ENCODE data around the gene CCNI2. TPM values are rescaled to one million over a fixed set of nuclear protein-coding genes. Genes with fewer than 3 reads are reported as not detected.
"Not testable (repeated sequence)": the region's sequence is repeated elsewhere in the genome, so short reads cannot be mapped to it uniquely, and the experiment has no call there.

The CCNI2 gene
- total RNA-seq, 1 donor from 2014 or later: not detected

DNA sequence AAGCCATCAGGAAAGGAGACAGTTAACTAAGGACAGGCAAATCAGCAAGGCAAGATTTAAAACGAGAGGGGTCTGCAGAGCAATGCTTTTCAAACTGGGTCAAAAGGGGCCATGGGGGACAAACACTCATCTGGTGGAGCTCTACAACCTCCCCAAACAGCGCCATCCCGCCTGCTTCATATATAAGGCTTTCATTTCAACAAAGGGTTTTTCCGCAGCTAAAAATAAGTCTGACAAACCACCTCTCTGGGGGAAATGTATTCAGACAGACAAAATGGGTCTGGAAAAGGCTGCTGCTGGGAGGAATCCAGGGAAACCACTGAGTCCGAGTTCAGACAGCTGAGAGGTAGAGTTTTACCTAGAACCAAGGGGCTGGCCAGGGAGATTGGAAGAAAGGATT lies 38.1 kb downstream of the CCNI2 start:
- no peak for ATAC-seq

DNA sequence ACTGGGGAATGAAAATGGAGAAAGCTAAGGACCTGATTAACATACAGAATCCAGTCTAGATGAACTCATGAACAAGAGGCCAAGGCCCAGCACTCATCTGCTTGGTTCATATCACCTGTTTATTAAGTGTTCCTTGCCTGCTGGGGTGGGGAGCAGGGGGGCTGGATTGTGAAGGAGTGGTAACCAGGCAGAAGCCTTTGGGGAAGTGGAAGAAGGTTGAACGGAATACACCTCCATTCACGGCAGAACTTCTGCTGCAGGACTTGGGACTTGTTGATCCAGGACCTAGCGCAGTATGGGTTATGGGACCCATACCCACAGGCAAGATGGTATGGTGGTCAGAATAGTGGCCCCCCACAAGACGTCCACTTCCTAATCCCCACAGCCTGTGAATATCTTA lies 38.6 kb downstream of the CCNI2 start:
- ATAC-seq: no peak

DNA sequence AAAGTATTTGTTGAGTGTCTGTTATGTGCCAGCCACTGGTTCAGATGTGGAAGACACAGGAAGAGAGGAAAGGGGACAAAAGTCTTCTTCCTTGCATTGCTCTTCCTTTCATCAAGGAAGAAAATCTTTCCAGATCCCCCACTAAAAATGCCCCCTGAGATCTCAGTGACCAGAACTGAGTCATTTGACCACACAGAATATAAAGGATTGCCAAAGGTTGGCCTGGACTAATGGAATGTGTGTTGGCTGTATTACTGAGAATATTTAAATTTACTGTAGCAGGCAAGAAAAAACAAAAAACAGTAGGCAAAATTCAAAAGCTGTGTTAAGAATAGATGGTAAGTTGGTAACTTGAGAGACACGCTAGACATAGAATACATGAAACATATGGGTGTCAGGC lies 39.9 kb downstream of the CCNI2 start:
- no peak for ATAC-seq

DNA sequence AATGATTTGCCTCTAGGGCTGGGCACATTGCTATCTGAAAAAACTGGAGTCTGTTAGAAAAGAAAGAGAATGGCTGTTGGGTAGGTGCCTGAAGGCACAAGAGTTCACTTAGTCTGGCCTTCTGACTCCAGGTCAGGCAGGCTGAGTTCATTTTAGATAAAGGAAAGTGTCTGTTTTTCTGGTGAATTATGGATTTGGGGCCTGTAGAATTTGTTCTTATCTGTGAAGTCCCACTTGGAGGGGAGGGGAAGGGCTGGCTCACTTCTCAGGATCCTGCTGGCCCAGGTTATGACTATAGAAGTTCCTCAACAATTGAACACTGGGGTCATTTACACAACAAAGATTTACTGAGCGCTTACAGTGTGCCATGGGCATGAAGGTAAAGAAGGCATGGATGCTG lies 41.3 kb downstream of the CCNI2 start:
- no peak for ATAC-seq

DNA sequence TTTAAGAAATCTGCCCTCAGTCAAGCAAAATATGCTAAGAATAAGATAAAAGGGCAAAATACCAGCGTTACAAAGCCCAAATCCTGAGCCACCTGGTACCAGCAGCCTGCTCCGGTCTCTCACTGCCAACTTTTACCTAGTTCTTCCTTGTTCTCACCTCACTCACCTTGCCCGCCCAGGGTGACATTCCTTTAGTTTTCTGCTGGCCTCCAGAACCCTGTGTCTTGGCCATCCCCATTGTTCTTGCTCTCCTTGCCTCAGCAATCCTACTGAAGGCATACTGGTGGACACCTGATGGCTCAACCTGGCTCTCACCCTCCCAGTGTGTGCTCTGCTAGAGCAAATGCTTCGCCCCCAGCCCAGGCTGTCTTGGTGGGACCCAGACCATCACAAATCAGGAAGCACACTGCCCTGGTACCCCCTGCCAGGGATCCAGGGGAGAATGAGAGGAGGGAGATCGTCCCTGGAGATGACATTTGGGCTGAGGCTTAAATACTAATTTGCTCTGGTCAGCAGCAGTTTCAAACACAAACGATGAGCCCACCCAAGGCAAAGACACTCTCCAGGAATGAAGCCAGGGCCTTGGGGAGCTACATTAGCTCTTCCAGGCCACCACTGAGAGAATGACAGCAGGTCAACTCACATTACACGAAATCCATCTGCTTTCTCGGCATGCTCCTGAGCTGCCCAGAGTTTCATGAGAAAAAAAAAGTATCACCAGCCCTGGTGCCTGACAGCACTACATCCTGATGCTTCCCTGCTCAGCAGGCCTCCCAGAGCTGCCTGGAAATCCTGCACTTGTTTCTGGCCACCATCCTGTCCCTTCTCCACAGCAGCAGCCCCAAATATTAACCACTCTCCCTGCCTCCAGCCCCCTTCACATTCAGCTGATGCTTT lies 42.0 kb downstream of the CCNI2 start:
- no peak for ATAC-seq

DNA sequence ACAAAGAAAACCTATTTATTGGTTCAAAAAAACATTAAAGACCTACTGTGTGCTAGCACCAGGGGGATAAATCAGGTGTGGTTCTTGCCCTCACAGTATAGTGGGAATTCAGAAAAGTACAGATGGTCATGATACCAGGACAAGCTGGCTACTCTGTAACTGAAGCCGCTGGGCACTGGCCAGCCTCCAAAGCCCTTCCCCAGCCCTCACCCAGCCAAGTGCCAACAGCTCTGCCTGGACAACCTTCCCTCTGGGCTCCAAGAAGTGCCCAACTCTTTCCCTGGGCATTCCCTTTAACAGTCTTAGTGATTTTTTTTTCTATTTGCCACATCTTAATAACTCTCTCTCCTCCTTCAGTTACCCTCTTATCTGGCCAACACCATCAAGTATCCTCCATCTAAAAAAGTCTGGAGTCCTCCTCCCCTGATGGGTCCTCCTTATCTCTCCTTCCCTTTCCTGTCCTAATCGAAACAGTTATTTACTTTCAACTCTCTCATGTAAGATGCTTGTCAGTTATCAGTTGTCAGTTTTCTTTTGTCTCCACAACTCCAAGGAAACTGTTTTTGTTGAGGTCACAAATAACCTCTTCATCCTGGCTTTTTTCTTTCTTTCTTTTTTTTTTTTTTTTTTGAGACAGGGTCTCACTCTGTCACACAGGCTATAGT lies 43.1 kb downstream of the CCNI2 start:
- ATAC-seq: no peak

DNA sequence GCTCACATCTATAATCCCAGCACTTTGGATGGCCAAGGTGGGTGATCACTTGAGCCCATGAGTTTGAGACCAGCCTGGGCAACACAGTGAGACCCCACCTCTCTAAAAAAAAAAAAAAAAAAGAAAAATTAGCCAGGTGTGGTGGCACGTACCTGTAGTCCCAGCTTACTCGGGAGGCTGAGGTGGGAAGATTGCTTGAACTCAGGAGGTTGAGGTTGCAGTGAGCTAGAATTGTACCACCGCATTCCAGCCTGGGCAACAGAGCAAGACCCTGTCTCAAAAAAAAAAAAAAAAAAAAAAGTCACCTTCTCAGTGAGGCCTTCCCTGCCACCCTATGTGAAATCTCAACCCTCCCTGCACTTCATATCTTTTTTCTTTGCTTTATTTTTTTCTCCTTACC lies 43.8 kb downstream of the CCNI2 start:
- no peak for ATAC-seq

DNA sequence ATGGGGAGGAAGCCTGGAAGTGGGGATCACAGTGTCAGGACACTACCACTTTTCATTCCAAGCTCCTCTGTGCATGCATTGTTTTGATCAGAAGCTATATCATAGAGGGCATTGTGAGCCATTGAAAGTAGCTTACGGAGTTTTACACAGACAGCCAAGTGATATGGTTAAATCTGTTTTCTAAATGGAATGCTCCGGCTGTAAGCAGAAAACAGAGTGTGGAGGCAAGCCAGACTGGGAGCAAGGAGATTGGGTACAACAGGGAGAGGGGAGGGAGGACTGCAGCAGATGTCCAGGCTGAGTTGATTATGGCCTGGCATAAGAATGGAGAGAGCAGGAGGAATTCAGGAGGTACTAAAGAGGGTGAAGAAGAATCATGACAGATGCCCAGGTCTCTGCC lies 50.4 kb downstream of the CCNI2 start:
- ATAC-seq: no peak

DNA sequence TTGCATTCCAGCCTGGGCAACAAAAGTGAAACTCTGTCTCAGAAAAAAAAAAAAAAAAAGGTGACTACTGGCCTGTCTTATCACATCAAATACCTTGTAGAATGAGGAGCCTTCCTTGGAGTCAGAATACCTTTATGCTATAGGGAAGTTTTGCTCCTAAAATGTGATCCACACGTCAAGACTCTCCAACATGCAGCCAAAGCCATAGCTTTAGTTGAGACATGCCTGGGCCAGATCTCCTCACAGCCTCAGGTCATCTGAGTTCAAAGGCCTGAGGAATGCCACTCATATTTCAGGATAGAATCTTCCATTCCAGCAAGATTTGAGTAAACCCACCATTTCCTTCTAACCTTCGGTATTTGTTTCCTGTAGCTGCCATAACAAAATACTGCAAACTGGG lies 52.2 kb downstream of the CCNI2 start:
- no peak for ATAC-seq

DNA sequence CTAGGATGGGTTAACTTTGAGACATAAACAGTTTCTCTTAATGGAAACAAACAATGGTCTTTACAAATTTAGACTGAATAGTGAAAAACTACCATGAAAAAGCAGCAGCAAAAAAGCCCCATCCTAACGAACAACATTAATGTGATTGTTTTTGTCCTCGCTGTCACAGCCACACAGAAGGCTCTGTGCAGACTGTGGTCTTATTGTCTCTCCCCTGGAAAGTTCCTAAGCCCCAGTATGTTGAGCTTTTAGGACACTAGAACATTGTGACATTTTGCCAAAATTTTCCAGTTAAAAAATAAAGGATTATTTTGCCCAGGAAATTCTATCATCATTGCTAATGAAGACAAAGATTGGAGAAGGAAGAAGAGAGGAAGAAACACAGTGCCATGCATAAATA lies 53.3 kb downstream of the CCNI2 start:
- no peak for ATAC-seq

DNA sequence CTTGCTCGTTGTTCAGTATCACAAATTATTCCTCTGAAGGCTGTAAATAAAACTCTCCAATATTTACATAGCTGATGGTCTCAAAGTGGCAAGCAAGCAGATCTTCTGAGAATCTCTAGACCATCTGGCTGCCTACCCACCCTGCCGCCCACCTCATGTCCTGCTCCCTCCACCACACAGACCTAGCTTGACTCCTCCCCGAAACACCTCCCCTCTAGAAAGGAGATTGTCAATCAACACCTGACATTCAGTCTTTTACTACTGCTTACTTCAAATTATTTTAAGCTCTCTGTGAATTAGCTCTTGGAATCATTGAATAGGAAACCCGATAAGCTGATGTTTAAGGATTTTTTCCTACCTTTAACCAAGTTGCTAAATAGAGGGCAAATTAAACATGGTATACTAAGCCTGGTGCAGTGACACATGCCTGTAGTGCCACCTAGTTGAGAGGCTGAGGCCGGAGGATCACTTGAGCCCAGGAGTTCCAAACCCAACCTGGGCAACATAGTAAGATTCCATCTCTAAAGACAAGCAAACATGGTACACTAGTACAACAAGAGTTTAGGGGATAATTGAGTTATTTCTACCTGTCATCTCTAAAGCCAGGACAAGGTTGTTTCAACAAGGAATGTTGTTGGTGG lies 54.9 kb downstream of the CCNI2 start:
- ATAC-seq: no peak

DNA sequence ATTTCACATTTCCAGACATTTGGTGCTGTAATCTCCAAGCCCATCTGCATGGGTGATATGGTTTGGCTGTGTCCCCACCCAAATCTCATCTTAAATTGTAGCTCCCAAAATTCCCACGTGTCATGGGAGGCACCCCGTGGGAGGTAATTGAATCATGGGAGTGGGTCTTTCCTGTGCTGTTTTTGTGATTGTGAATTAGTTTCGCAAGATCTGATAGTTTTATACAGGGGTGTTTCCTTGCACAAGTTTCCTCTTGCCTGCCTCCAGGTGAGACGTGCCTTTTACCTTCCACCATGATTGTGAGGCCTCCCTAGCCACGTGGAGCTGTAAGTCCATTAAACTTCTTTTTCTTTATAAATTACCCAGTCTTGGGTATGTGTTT lies 55.5 kb downstream of the CCNI2 start:
- ATAC-seq: not testable (repeated sequence)

Other genes with a start within 250 kb of the CCNI2 start
- gene IL5, start 203.9 kb upstream of the CCNI2 start, total RNA-seq: not detected
- gene RAD50, start 190.4 kb upstream of the CCNI2 start, total RNA-seq: 23.1 TPM
- gene IL13, start 89.3 kb upstream of the CCNI2 start, total RNA-seq: not detected
- not detected for gene IL4, start 73.4 kb upstream of the CCNI2 start, total RNA-seq
- 5.5 TPM for gene KIF3A, start 9.9 kb upstream of the CCNI2 start, total RNA-seq
- 46.0 TPM for gene SEPTIN8, start 29.8 kb downstream of the CCNI2 start, total RNA-seq
- gene SOWAHA, start 65.9 kb downstream of the CCNI2 start, total RNA-seq: 0.04 TPM
- 6.9 TPM for gene SHROOM1, start 83.2 kb downstream of the CCNI2 start, total RNA-seq
- gene GDF9, start 119.0 kb downstream of the CCNI2 start, total RNA-seq: 0.36 TPM
- 509 TPM for gene UQCRQ, start 119.2 kb downstream of the CCNI2 start, total RNA-seq
- 0.68 TPM for gene LEAP2, start 126.2 kb downstream of the CCNI2 start, total RNA-seq
- gene AFF4, start 216.2 kb downstream of the CCNI2 start, total RNA-seq: 74.3 TPM